Sigmoid colon (tissue), 4 donors: ENCODE measurements around the gene GSS.
"Not testable (repeated sequence)": the region's sequence is repeated elsewhere in the genome, so short reads cannot be mapped to it uniquely, and the experiment has no call there.

Source experiments
- POLR2AphosphoS5 ChIP-seq, 4 donors: sonication (generic); formaldehyde crosslinking; IDR thresholded peaks; one replicate each; pipeline ENCODE4 v1.6.1; 2017; ENCODE audit warnings: antibody characterized with exemption in 4 of 4
- TF ChIP-seq, protein P1 (sequence below), 4 experiments: fragments of 450-650 bp in 3 of 4; fragments of 200-600 bp in 1 of 4; IDR thresholded peaks; one replicate each; pipeline ENCODE4 v1.5.1; 2016 to 2019; ENCODE audit warnings: antibody characterized with exemption in 4 of 4, mild to moderate bottlenecking in 3 of 4, moderate library complexity in 2 of 4

DNA sequence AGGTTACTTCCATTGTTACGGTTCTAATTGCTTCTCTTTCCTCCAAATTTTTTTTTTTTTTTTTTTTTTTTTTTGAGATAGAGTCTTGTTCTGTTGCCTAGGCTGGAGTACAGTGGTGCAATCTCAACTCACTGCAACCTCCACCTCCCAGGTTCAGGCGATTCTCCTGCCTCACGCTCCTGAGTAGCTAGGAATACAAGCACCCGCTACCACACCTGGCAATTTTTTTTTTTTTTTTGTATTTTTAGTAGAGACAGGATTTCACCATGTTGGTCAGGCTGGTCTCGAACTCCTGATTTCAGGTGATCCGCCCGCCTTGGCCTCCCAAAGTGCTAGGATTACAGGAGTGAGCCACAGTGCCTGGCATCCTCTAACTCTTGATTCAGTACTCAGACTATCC is 74.6 kb downstream of the GSS start:
- TF ChIP-seq, protein P1, sequence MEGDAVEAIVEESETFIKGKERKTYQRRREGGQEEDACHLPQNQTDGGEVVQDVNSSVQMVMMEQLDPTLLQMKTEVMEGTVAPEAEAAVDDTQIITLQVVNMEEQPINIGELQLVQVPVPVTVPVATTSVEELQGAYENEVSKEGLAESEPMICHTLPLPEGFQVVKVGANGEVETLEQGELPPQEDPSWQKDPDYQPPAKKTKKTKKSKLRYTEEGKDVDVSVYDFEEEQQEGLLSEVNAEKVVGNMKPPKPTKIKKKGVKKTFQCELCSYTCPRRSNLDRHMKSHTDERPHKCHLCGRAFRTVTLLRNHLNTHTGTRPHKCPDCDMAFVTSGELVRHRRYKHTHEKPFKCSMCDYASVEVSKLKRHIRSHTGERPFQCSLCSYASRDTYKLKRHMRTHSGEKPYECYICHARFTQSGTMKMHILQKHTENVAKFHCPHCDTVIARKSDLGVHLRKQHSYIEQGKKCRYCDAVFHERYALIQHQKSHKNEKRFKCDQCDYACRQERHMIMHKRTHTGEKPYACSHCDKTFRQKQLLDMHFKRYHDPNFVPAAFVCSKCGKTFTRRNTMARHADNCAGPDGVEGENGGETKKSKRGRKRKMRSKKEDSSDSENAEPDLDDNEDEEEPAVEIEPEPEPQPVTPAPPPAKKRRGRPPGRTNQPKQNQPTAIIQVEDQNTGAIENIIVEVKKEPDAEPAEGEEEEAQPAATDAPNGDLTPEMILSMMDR (IDR thresholded peaks at IDR 0.05), result not testable (repeated sequence)
- not testable (repeated sequence) for TF ChIP-seq POLR2AphosphoS5 (IDR thresholded peaks at IDR 0.05)
